ENCODE measurements around the gene TENM3.

GRCh38 chr4:182486881-182487280 lies 243.7 kb downstream of the TENM3 start:
- TF ChIP-seq, protein P1, sequence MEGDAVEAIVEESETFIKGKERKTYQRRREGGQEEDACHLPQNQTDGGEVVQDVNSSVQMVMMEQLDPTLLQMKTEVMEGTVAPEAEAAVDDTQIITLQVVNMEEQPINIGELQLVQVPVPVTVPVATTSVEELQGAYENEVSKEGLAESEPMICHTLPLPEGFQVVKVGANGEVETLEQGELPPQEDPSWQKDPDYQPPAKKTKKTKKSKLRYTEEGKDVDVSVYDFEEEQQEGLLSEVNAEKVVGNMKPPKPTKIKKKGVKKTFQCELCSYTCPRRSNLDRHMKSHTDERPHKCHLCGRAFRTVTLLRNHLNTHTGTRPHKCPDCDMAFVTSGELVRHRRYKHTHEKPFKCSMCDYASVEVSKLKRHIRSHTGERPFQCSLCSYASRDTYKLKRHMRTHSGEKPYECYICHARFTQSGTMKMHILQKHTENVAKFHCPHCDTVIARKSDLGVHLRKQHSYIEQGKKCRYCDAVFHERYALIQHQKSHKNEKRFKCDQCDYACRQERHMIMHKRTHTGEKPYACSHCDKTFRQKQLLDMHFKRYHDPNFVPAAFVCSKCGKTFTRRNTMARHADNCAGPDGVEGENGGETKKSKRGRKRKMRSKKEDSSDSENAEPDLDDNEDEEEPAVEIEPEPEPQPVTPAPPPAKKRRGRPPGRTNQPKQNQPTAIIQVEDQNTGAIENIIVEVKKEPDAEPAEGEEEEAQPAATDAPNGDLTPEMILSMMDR (IDR thresholded peaks at IDR 0.05): no peak
- no peak for TF ChIP-seq POLR2A (IDR thresholded peaks at IDR 0.05)

Data from uterus (tissue), 2 donors.